Omental fat pad (tissue), 4 donors: Measurements from ENCODE around the gene BTRC. TPM values are rescaled to one million over a fixed set of nuclear protein-coding genes. Genes with fewer than 3 reads are reported as not detected.
"Not testable (repeated sequence)": the region's sequence is repeated elsewhere in the genome, so short reads cannot be mapped to it uniquely, and the experiment has no call there.

ENCODE experiments used
- ATAC-seq: fragments of 150-250 bp; one replicate; pipeline ENCODE4 v1.9.1; 2016; ENCODE audit warnings: mild to moderate bottlenecking, moderate library complexity; ENCODE audit not compliant: low FRiP score
- DNase-seq: peaks from one replicate; pipeline ENCODE4 v3.0.0-alpha.2; 2019; ENCODE audit warnings: low spot score
- total RNA-seq, 4 donors: library from RNA; depleted of rRNA; stranded (reverse); fragments of >200 nt; gene quantifications; one replicate each; pipeline ENCODE4 v1.1.0, GENCODE V29; 2016
- TF ChIP-seq, protein P1 (sequence below), 3 donors: fragments of 450-650 bp; IDR thresholded peaks; one replicate each; pipeline ENCODE4 v1.5.1; 2016 to 2017; ENCODE audit warnings: antibody characterized with exemption in 3 of 3, mild to moderate bottlenecking in 3 of 3, moderate library complexity in 2 of 3

BTRC gene
- total RNA-seq, 4 donors from 2014 or later = 9.2 to 14.4 (median 14.0) TPM

DNA sequence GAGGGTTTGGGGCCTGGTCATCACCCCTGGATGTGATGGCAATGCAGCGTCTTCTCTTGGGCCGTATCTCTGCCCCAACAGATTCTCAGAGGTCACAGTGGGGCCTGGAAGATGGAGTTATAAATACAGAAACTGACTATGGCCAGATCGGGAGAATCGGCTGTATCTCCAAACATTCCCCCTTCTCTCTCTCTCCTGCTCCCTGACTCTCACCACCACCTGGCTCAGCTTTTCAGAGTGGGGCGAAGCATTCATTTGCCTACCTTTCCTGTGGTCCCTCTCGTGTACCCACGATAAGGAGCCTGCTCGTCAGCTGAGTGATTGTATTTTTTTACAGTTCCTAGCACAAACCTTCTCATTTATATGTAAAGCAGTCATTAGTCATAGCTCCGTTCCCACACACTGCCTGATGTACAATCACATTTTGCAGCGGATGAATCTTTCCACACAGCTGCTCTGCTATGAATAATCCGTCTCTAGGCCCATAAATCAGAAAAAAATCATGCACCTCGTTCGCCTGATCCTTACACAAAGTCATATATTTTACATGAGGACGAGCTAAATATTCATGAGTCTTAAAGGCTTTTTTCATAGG is 23.2 kb upstream of the BTRC start:
- ATAC-seq = no peak
- no peak for DNase-seq
- TF ChIP-seq, protein P1, sequence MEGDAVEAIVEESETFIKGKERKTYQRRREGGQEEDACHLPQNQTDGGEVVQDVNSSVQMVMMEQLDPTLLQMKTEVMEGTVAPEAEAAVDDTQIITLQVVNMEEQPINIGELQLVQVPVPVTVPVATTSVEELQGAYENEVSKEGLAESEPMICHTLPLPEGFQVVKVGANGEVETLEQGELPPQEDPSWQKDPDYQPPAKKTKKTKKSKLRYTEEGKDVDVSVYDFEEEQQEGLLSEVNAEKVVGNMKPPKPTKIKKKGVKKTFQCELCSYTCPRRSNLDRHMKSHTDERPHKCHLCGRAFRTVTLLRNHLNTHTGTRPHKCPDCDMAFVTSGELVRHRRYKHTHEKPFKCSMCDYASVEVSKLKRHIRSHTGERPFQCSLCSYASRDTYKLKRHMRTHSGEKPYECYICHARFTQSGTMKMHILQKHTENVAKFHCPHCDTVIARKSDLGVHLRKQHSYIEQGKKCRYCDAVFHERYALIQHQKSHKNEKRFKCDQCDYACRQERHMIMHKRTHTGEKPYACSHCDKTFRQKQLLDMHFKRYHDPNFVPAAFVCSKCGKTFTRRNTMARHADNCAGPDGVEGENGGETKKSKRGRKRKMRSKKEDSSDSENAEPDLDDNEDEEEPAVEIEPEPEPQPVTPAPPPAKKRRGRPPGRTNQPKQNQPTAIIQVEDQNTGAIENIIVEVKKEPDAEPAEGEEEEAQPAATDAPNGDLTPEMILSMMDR (IDR thresholded peaks at IDR 0.05) = no peak

DNA sequence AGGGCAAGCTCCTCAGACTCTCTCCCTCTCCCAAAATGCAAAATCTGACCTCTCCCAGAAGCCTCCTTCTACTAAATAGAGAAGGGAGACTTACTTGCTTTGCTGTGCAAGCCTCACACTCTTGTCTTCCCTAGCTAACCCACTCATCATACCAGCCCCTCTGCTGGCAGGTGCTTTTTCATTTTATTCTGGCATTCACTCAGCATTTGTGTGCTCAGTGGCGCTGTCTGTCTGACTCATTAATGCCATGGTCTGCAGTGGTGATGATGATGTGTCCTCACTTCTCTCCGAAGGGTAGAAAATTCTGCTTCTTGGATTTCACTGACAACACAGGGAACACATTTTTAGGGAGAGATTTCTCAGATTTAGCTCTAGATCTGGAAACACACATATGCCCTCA is 22.0 kb upstream of the BTRC start:
- ATAC-seq = no peak
- no peak for DNase-seq
- TF ChIP-seq, protein P1 (IDR thresholded peaks at IDR 0.05) = no peak

DNA sequence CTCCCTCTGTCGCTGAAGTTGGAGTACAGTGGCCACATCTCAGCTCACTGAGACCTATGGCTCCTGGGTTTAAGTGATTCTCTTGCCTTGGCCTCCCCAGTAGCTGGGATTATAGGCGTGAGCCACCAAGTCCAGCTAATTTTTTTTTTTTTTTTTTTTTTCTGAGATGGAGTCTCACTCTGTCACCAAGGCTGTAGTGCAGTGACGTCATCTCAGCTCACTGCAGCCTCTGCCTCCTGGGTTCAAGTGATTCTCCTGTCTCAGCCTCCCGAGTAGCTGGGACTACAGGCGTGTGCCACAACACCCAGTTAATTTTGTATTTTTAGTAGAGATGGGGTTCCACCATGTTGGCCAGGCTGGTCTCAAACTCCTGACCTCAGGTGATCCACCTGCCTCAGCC is 19.7 kb upstream of the BTRC start:
- not testable (repeated sequence) for DNase-seq

DNA sequence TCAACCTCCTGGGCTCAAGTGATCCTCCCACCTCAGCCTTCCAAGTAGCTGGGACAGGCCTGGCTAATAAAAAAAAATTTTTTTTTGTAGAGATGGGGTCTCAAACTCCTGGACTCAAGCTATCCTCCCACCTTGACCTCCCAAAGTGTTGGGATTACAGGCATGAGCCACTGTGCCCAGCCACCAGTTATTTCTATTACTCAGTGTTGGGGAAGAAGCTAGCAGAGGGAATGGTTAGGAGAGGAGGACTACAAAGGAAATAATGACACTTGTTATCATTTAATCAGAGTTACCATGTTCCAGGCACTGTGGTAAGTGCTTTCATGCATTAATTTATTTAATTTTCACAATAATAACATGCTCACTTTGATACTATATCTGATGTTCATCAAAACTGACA is 17.6 kb upstream of the BTRC start:
- TF ChIP-seq, protein P1 (IDR thresholded peaks at IDR 0.05) = no peak
- DNase-seq = no peak
- ATAC-seq = no peak

More for the DNA sequence above, 19.7 kb upstream of the BTRC start:
- ATAC-seq = not testable (repeated sequence)

DNA sequence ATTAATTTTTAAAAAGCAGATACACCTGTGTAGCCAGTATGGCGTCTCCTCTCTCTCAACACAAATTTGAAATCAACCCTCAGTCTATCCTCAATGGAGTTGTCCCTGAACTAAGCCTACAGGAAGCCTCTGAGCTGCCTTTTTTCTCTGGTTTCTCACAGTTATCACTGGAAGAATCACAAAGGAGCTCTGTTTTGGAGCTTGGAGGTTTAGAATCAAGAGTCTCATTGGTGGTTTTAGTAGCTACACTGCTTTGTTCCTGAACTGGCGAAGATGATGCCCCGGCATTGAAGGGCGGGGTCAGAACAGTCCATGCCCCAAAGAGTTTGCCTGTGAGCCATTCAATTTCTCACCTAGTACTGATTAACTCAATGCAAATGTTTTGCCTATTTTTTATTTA is 16.1 kb upstream of the BTRC start:
- DNase-seq (no peak), ATAC-seq (no peak)
- TF ChIP-seq, protein P1 (IDR thresholded peaks at IDR 0.05) = no peak

DNA sequence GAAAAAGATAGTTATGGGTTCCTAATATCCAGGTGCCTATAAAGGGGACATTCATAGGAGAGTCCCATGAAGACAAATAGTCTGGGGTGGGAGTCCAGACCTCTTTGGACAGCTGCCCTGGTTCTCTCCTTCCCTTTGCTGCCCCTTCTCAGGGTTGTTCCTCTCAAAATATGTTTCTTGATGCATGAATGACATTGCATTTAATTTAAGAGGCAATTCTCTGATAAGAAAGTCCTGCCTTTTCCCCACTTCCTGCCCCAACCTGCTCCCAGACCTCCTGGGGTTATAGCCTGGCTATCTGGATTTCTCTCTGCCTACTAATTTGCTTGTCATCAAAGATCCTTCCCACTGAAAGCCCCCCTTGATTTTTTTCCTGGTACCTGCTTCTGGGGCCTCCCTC is 12.5 kb upstream of the BTRC start:
- no peak for DNase-seq
- ATAC-seq = no peak
- TF ChIP-seq, protein P1 (IDR thresholded peaks at IDR 0.05) = no peak

DNA sequence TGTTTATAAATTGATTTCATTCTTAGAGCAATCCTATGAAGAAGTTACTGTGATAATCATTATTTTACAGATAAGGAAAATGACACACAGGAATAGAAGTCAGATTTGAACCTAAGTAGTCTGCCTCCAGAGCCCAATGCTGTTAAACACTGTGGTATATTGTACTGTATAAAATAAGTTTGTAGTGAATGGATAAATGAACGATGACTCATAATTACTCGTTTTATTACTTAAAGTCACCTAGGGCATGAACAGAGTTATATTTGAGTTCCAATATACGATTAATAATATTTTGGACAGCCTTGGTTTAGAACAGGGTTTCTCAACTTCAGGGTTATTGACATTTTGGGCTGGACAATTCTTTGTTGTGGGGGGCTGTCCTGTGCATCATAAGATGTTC is 7.8 kb upstream of the BTRC start:
- ATAC-seq (no peak), DNase-seq (no peak)
- TF ChIP-seq, protein P1 (IDR thresholded peaks at IDR 0.05) = no peak
